SHP77 (cell line): ENCODE results near the gene MEA1.
"Not testable (repeated sequence)": the region's sequence is repeated elsewhere in the genome, so short reads cannot be mapped to it uniquely, and the experiment has no call there.

Source experiments
- DNase-seq, 2 experiments: peaks; one replicate each; lab custom pipeline; 2025; lab: John Stamatoyannopoulos, UW

The MEA1 gene

DNA sequence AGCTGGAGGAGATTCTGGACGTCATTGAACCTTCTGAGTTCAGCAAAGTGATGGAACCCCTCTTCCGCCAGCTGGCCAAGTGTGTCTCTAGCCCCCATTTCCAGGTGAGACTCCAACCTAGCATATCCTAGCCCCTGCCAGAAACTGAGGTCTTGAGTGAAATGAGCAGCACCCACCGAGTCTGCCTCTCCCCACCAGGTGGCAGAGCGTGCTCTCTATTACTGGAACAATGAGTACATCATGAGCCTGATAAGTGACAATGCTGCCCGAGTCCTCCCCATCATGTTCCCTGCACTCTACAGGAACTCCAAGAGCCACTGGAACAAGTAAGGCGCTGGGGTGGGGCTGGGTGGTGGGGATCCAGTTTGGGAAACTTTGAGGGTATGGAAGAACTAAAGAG lies 4.6 kb downstream of the MEA1 start:
- DNase-seq: peak; percentile 69 to 72

DNA sequence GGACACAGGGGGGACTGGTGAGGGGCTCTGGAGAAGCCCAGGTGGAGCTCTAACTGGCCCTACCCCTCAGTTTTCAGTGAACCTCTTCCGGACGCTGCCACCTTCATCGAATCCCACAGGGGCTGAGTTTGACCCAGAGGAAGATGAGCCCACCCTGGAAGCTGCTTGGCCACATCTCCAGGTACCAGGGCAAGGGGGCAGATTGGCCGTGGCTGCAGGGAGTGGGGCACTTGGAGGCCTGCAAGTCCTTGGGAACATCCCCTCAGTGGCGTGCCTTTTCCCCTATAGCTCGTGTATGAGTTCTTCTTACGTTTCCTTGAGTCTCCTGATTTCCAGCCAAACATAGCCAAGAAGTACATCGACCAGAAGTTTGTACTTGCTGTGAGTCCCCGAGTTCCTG lies 6.6 kb downstream of the MEA1 start:
- DNase-seq: no peak

DNA sequence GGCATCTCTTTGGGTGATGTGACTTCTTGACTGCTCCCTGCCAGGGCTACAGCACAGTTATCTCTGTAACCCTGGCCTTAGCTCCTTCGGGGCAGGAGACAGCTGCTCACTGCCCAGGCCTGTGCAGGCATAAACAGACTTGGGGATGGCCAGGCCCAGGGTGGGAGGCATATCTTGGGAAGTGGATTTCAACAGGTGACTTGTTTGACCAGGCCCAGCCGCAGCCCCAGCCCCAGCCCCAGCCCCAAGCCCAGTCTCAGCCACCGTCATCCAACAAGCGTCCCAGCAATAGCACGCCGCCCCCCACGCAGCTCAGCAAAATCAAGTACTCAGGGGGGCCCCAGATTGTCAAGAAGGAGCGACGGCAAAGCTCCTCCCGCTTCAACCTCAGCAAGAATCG lies 7.5 kb downstream of the MEA1 start:
- no peak for DNase-seq

DNA sequence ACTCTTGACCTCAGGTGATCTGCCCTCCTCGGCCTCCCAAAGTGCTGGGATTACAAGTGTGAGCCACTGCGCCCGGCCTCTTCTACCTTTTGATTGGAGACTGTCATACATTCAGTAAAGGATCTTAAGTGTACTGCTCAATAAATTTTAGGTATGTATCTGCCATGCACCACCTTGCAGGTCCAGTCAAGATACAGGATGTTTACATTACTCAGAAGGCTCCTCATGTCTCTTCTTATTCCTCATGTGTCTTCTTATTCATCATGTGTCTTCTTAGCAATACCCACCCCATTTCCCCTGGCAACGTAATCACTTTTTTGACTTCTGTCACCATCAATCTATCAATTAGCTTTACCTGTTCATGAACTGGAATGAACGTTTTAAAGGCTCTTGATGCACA lies 7.9 kb downstream of the MEA1 start:
- no peak for DNase-seq

DNA sequence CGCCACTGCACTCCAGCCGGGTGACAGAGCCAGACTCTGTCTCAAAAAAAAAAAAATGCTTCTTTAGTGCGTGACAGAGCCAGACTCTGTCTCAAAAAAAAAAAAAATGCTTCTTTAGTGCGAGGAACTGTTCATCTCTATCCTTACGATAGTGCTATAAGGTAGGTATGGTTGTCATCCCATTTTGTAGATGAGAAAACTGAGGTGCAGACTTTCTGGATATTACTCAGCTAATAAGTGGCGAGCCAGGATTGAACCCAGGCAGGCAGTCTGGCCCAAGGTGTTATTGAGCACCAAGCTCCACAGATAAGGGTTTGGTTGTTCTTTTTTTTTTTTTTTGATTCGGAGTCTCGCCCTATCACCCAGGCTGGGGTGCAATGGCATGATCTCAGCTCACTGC lies 11.9 kb downstream of the MEA1 start:
- no peak for DNase-seq

- DNase-seq: not testable (repeated sequence)
Observed at GRCh38 chr6:42998205-42998604, 15.5 kb downstream of the MEA1 start.

GRCh38 chr6:42996513-42996912 lies 17.2 kb downstream of the MEA1 start:
- DNase-seq: no peak

DNA sequence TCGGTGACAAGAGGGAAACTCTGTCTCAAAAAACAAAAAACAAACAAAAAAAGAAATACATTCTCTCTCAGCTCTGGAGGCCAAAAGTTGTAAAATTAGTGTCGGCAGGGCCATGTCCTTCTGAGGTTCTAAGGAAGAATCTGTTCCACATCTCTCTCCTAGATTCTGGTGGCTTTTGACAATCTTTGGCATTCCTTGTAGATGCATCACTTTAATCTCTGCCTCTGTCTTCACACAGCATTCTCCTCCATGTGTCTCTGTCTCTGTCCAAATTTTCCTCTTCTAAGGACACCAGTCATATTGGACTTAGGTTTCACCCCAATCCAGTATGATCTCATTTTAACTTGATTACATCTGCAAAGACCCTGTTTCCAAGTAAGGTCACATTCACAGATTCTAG lies 20.3 kb downstream of the MEA1 start:
- DNase-seq: no peak

DNA sequence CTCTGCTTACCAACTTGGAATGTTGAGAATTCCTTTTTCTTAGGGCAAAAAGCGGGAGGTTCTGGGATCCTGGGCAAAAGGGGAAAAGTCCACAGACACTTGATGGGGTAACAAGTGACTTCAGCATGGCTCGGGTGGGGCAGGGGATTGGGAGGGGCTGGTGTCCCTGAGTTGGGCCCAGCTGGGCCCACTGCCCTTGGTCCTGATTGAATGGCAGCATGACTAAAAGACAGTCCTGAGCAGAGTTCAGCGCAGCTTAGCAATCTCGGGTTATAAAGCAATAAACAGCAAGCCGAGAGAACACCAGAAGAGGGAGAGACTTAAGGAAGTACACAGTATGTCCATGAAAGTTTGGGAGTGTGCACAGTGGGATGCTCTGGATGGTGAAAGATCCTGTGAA lies 23.8 kb downstream of the MEA1 start:
- DNase-seq: no peak

GRCh38 chr6:42988486-42989020 lies 25.2 kb downstream of the MEA1 start:
- DNase-seq: no peak

- DNase-seq: no peak
Observed at GRCh38 chr6:42987533-42988451, 26.0 kb downstream of the MEA1 start.

DNA sequence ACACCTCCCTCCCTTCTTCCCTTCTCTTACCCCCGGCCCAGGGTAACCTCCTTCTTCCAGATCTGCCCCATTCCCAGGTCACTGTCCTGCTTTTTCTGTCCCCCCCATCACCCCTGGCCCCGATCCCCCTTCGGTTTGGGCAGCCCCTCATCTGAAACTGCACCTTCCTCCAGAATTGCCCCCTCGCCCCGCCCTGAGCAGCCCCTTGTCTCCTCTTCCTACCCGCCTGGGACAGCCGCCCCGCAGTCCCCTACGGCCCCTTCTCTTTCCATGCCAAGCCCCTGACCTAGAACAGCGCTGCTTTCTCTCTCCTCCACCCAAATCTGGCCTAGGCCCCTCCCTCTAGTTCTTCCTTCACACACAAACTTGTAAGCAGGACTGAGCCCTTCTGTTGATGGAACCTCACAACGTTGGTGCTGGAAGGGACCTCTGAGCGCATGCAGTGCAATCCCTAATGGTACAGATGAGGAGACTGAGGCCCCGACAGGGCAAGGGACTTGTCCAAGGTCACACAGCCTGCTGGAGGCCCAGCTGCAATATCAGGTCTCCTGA lies 28.7 kb downstream of the MEA1 start:
- DNase-seq: no peak

DNA sequence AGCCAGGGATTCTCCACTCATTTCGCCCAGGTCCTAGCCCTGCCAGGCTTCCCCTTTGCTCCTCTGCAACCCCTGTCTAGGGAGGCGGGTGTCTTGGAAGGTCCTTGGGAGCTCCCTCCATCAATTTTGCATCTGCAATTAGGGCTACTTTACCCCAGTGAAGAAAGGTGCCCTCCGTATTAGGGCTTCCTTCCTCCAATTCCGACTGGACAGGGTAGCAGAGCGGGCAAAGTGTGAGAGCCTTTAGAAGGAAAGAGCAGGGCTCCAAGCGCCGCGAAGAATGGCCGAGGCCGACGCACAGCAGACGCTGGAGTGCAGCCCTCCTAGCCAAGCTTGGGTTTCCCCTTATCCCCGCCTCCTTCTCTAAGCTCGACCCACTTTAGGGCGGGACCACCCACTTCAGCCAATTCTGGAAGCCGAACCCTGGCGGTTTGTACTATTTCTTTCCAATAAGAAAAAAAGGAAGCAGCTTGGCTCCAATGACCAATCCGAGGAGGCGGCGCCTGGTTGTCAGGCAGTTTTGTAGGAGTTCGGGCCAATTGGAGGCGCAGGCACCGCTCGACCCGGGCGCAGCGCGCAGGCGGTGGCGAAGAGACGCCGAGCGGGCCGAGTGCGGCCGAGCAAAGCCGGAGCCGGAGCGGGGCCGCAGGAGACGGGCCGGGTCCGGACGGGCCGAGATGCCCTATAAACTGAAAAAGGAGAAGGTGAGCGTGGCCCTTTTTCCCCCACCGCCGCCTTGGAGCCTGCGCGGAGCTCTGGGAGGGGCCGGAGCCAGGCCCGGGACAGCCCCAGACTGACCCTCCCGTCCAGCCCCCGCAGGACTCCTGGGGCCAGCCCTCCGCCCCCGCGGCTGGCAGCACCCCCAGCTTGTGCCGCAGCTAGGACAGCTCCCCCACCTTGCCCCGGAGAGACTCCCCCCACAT lies 29.5 kb downstream of the MEA1 start, which contains the start of gene PPP2R5D:
Gene PPP2R5D, plus strand, starts transcription at position 570 of the 923 bp plus-strand sequence. Its CDS starts 108 bp downstream, at position 678.
- DNase-seq: peak; percentile 100

DNA sequence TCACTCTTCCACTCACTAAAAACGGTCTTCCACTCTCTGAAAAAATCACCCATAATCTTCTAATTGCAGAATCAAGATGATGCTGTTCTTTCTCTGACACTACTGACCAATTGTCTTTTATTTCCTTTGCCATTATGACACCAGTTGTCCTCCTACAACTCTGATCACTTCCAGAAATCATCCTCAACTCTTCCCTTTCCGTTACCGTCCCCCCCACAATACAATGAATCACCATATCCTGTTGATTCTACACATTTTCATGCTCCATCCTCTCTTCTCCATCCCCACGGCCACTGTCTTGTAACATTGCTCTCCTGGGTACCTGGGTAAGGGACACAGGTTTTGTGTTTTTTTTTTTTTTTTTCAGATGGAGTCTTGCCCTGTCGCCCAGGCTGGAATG lies 31.9 kb downstream of the MEA1 start:
- no peak for DNase-seq

GRCh38 chr6:42979523-42980177 lies 34.1 kb downstream of the MEA1 start:
- no peak for DNase-seq

GRCh38 chr6:42978839-42979522 lies 34.8 kb downstream of the MEA1 start, which contains the start of gene PEX6:
TSS of gene PEX6 (minus strand) at chr6:42979181. CDS start at chr6:42979150, 31 bp downstream.
- peak; percentile 97 for DNase-seq

GRCh38 chr6:42978487-42978838 lies 35.3 kb downstream of the MEA1 start:
- peak in 1 of 2 experiments; percentile 27 for DNase-seq

GRCh38 chr6:42974919-42975505 lies 38.7 kb downstream of the MEA1 start:
- no peak for DNase-seq

GRCh38 chr6:42973926-42974325 lies 39.8 kb downstream of the MEA1 start:
- no peak for DNase-seq

DNA sequence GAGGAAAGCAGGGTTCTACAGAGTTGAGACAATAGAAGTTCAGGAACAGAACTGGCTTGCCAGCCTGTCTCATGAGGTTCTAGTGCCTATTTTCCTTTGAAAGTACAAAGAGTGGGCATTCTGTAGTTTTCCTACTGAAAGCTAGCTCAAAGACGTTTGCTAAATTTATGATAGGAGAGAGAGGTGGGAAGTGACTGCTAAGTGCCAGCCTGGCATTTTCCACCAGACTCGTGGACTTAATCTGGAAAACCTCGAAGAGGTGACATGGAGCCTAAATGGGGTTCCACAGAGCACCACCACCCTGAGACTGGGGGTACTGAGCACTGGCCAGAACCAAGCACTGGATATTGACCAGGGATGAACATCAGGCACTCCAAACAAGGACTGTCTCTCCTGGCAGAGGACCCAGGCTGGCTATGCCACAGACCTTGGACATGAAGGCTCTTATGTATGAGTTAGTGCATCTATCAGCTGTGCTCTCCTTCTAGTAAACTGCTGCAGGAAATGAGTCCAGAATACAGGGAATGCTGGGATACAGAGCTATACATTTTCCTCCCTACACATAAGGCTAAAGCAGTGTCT lies 41.9 kb downstream of the MEA1 start:
- no peak for DNase-seq
